CD4-positive, alpha-beta T cell treated with Interferon gamma for 1 hour (primary cell): ENCODE measurements around the gene LIN52.
"Not testable (repeated sequence)": the region's sequence is repeated elsewhere in the genome, so short reads cannot be mapped to it uniquely, and the experiment has no call there.

Source experiments
- DNase-seq: peaks from one replicate; pipeline ENCODE4 v3.0.0-alpha.2; 2020

The LIN52 gene

GRCh38 chr14:74111395-74112216, 26.9 kb downstream of the LIN52 start:
- DNase-seq: not testable (repeated sequence)

GRCh38 chr14:74125487-74125886, 40.7 kb downstream of the LIN52 start:
- not testable (repeated sequence) for DNase-seq

GRCh38 chr14:74126315-74127013, 41.7 kb downstream of the LIN52 start:
- no peak for DNase-seq

- no peak for DNase-seq
Observed at GRCh38 chr14:74127634-74128033, 42.9 kb downstream of the LIN52 start.

- DNase-seq: no peak
Observed at GRCh38 chr14:74133833-74134481, 49.2 kb downstream of the LIN52 start.

- DNase-seq: no peak
Observed at GRCh38 chr14:74134484-74134883, 49.7 kb downstream of the LIN52 start.

- DNase-seq: no peak
Observed at GRCh38 chr14:74135426-74135825, 50.7 kb downstream of the LIN52 start.

GRCh38 chr14:74140374-74140850, 55.7 kb downstream of the LIN52 start:
- no peak for DNase-seq

- DNase-seq: no peak
Observed at GRCh38 chr14:74141703-74142102, 56.9 kb downstream of the LIN52 start.

- no peak for DNase-seq
Observed at GRCh38 chr14:74142523-74142922, 57.8 kb downstream of the LIN52 start.

GRCh38 chr14:74144789-74145188, 60.0 kb downstream of the LIN52 start:
- no peak for DNase-seq

GRCh38 chr14:74147571-74147970, 62.8 kb downstream of the LIN52 start:
- DNase-seq: no peak

- DNase-seq: no peak
Observed at GRCh38 chr14:74148705-74149104, 63.9 kb downstream of the LIN52 start.

- DNase-seq: no peak
Observed at GRCh38 chr14:74155287-74155686, 70.5 kb downstream of the LIN52 start.

GRCh38 chr14:74155749-74156148, 71.0 kb downstream of the LIN52 start:
- DNase-seq: no peak

- DNase-seq: no peak
Observed at GRCh38 chr14:74160763-74161162, 76.0 kb downstream of the LIN52 start.

- no peak for DNase-seq
Observed at GRCh38 chr14:74161526-74162158, 76.9 kb downstream of the LIN52 start.

GRCh38 chr14:74169906-74170305, 85.2 kb downstream of the LIN52 start:
- no peak for DNase-seq

- DNase-seq: no peak
Observed at GRCh38 chr14:74176400-74176793, 91.6 kb downstream of the LIN52 start.

- DNase-seq: no peak
Observed at GRCh38 chr14:74179856-74180255, 95.1 kb downstream of the LIN52 start.

- DNase-seq: no peak
Observed at GRCh38 chr14:74190927-74191575, 106.3 kb downstream of the LIN52 start.

GRCh38 chr14:74194506-74195274, 109.9 kb downstream of the LIN52 start:
- no peak for DNase-seq
